ENCODE data around the gene ODAD4. TPM values are rescaled to one million over a fixed set of nuclear protein-coding genes. Genes with fewer than 3 reads are reported as not detected.

Gene ODAD4
- total RNA-seq, 4 donors from 2014 or later = 1.8 to 3.2 (median 3.2) TPM; not detected in 1

GRCh38 chr17:41962111-41962510 is 31.7 kb downstream of the ODAD4 start:
- H3K36me3 ChIP-seq = no peaks in the 10 kb centered on the region
- H3K27me3 ChIP-seq = no peaks in the 10 kb centered on the region
- intact Hi-C loops (cut with DNase I; ENCODE audit: low total_unique reads) = loop anchor here (10.0 kb wide), 2 partner anchors 63 to 153 kb away; partner anchors contain the start of genes DHX58 and NKIRAS2
- no peak overlapping the region for H3K4me3 ChIP-seq
- peaks cover 0 to 9% of the 10 kb centered on the region in 2 donors for H3K4me1 ChIP-seq
- no peak overlapping the region for H3K27ac ChIP-seq
- no peak for DNase-seq
- H3K9me3 ChIP-seq = no peaks in the 10 kb centered on the region
- TF ChIP-seq CTCF (IDR thresholded peaks at IDR 0.05) = no peak
- TF ChIP-seq POLR2A (IDR thresholded peaks at IDR 0.05) = no peak

GRCh38 chr17:41962768-41963434 is 32.5 kb downstream of the ODAD4 start:
- DNase-seq = peak; percentile 74 to 82
- Histone ChIP-seq H3K9me3 (no peaks in the 10 kb centered on the region), H3K36me3 (no peaks in the 10 kb centered on the region), H3K4me1 (peaks cover 0 to 9% of the 10 kb centered on the region in 2 donors), H3K27me3 (no peaks in the 10 kb centered on the region), H3K27ac (no peak overlapping the region), H3K4me3 (no peak overlapping the region)
- intact Hi-C loops (cut with DNase I; ENCODE audit: low total_unique reads) = loop anchor here (10.0 kb wide), 2 partner anchors 62 to 152 kb away; partner anchors contain the start of genes DHX58 and NKIRAS2
- TF ChIP-seq CTCF (IDR thresholded peaks at IDR 0.05) (peak; percentile 79 to 85 (median 80)), POLR2A (IDR thresholded peaks at IDR 0.05) (no peak)

DNA sequence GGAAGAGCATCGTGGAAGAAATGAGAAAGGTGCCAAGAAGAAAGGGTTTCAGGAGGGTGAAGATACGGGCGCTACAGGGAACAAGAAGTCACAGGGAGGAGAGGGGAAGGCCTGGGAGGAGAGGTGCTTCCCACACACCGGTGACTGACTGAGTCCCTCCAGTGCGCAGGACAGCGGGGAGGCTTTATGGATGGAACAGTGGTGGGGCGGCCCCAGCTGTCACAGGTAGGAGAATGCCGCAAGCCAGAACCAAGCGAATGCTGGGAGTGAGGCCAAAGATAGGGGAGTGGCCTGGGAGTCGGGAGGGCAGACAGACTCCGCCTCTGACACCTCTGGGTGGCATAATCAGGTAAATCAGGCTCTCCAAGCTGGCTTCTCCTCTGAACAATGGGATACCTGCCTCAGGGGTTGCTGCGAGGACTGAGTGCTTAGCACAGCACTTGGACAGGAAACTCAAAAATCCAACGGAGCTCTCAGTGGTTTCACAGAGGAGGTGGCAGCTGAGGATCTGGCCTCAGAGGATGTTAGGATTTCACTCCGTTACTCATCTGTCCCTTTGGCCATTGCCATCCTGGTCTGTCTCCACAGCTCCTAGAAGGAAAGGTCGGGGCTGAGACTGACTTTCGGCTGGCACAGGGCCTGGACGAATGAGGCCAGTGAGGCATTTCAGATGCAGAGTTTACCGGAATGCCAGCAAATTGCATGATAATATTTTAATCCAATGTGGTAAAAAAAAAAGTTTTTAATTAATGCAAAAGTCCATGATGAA is 35.5 kb downstream of the ODAD4 start:
- Histone ChIP-seq H3K36me3 (no peaks in the 10 kb centered on the region), H3K4me3 (peak overlapping the region; percentile 79 to 92), H3K27ac (peak overlapping the region; percentile 85 to 91), H3K27me3 (no peaks in the 10 kb centered on the region), H3K4me1 (peaks cover 0 to 9% of the 10 kb centered on the region in 2 donors), H3K9me3 (no peaks in the 10 kb centered on the region)
- no peak for TF ChIP-seq POLR2A (IDR thresholded peaks at IDR 0.05)
- TF ChIP-seq CTCF (IDR thresholded peaks at IDR 0.05) = no peak
- peak; percentile 55 to 63 for DNase-seq
- intact Hi-C loops (cut with DNase I; ENCODE audit: low total_unique reads) = loop anchor here (10.0 kb wide), 2 partner anchors 59 to 149 kb away; partner anchors contain the start of genes DHX58 and NKIRAS2

GRCh38 chr17:41966463-41967140 is 36.2 kb downstream of the ODAD4 start, which contains the start of gene CNP:
Gene CNP (plus strand): TSS chr17:41966795. CDS start chr17:41966885, 90 bp downstream.
- Histone ChIP-seq H3K4me3 (peak within 1 kb of the TSS; percentile 79 to 92), H3K36me3 (no peaks in the 10 kb centered on the region), H3K27me3 (no peaks in the 10 kb centered on the region), H3K27ac (peak within 1 kb of the TSS; percentile 85 to 91), H3K9me3 (no peaks in the 10 kb centered on the region), H3K4me1 (peaks cover 0 to 9% of the 10 kb centered on the region in 2 donors)
- peak; percentile 87 to 92 for DNase-seq
- intact Hi-C loops (cut with DNase I; ENCODE audit: low total_unique reads) = loop anchor here (10.0 kb wide), 2 partner anchors 58 to 148 kb away; partner anchors contain the start of genes DHX58 and NKIRAS2
- peak; percentile 73 to 86 for TF ChIP-seq POLR2A (IDR thresholded peaks at IDR 0.05)
- peak in 1 of 4 experiments; percentile 34 for TF ChIP-seq CTCF (IDR thresholded peaks at IDR 0.05)
